Measurements from ENCODE around the gene PMVK.

- TF ChIP-seq POLR2AphosphoS5 (IDR thresholded peaks at IDR 0.05; ENCODE audit: low read depth, low read length) (peak; percentile 62), POLR2A (IDR thresholded peaks at IDR 0.05; ENCODE audit: low read depth, low read length) (peak; percentile 66), SPI1 (IDR thresholded peaks at IDR 0.05; ENCODE audit: low read depth, low read length) (peak; percentile 64), TAF1 (IDR thresholded peaks at IDR 0.05; ENCODE audit: low read depth, low read length) (peak; percentile 58; the same call in 1 of the 2 replicates)
Observed at GRCh38 chr1:154974808-154975408, 38.4 kb upstream of the PMVK start.

Data from GM12891 (cell line).